DOHH2 (cell line): Measurements from ENCODE around the gene ZNF804B.
A peak's percentile ranks its signal among the peaks of the same experiment; 100 is the strongest.

Experiments
- H3F3A ChIP-seq: fragments of 200-600 bp; sonication (generic), shearing (Covaris generic); 2 replicates; pipeline ENCODE4 v1.6.0; 2016; ENCODE audit warnings: antibody characterized with exemption, mild to moderate bottlenecking; ENCODE audit not compliant: control insufficient read depth, insufficient read depth
- H3K27ac ChIP-seq: fragments of 200-600 bp; sonication (generic); 2 replicates; pipeline ENCODE4 v1.5.1; 2014; ENCODE audit warnings: low read depth, mild to moderate bottlenecking, low read length, moderate library complexity
- H3K27me3 ChIP-seq: fragments of 200-600 bp; sonication (generic); 2 replicates; pipeline ENCODE4 v1.6.1; 2014; ENCODE audit warnings: mild to moderate bottlenecking, low read length, mixed read lengths; ENCODE audit not compliant: control insufficient read depth
- H3K36me3 ChIP-seq: fragments of 200-600 bp; sonication (generic); 2 replicates; pipeline ENCODE4 v1.6.1; 2014; ENCODE audit warnings: mild to moderate bottlenecking, low read length, moderate library complexity, mixed read lengths; ENCODE audit not compliant: control insufficient read depth
- H3K4me1 ChIP-seq: fragments of 200-600 bp; sonication (generic); 2 replicates; pipeline ENCODE4 v1.6.1; 2014; ENCODE audit warnings: mild to moderate bottlenecking, low read length, mixed read lengths; ENCODE audit not compliant: control insufficient read depth
- H3K4me2 ChIP-seq: fragments of 200-600 bp; sonication (generic); 2 replicates; pipeline ENCODE4 v1.6.0; 2014; ENCODE audit warnings: mild to moderate bottlenecking, low read length, moderate library complexity
- H3K4me3 ChIP-seq: fragments of 200-600 bp; sonication (generic); 2 replicates; pipeline ENCODE4 v1.5.1; 2014; ENCODE audit warnings: mild to moderate bottlenecking, low read length, mixed read lengths
- H3K79me2 ChIP-seq: fragments of 200-600 bp; sonication (generic); 2 replicates; pipeline ENCODE4 v1.6.1; 2014; ENCODE audit warnings: mild to moderate bottlenecking, low read length, mixed read lengths; ENCODE audit not compliant: control insufficient read depth
- H3K9me2 ChIP-seq: fragments of 200-600 bp; sonication (generic); replicated peaks from 2 replicates; pipeline ENCODE4 v1.6.1; 2014; ENCODE audit warnings: mild to moderate bottlenecking, low read length, mixed read lengths; ENCODE audit not compliant: control insufficient read depth
- H3K9me3 ChIP-seq: fragments of 200-600 bp; sonication (generic); 2 replicates; pipeline ENCODE4 v1.6.1; 2014; ENCODE audit warnings: antibody characterized with exemption, low read length, mixed read lengths; ENCODE audit not compliant: control insufficient read depth, insufficient read depth
- H4K20me1 ChIP-seq: fragments of 200-600 bp; sonication (generic); 2 replicates; pipeline ENCODE4 v1.6.0; 2014; ENCODE audit warnings: low read depth, mild to moderate bottlenecking, antibody characterized with exemption, low read length, moderate library complexity; ENCODE audit not compliant: control insufficient read depth, insufficient read depth
- EZH2phosphoT487 ChIP-seq: fragments of 200-600 bp; sonication (generic); IDR thresholded peaks from 2 replicates; pipeline ENCODE4 v1.6.1; 2017; ENCODE audit warnings: borderline replicate concordance, mild to moderate bottlenecking, antibody characterized with exemption, low read length, moderate library complexity, mixed read lengths
- TF ChIP-seq, protein P1 (sequence below): fragments of 200-600 bp; sonication (generic); IDR thresholded peaks from one replicate; pipeline ENCODE4 v1.5.1; 2014; ENCODE audit warnings: antibody characterized with exemption, mild to moderate bottlenecking, low read depth, low read length; ENCODE audit not compliant: poor library complexity, severe bottlenecking

The ZNF804B gene

DNA sequence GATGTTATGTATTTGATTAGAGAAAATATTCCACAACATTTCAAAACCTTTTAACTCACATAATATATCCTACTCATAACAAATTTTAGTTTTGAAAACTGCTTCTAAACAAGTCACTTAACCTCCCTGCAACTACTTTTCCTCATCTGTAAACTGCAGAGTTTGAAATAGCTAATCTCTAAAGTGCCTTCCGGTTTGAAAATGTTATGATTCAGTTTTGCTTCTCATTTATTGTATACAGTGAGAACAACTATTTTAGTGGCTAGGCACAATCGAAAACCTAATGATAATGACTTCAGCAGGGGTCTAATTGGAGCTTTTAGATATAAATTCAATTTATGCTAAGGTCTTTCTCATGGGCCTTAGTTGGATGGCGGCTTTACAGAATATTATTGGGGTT lies 66.7 kb downstream of the ZNF804B start:
- Histone ChIP-seq H3K79me2 (no peaks in the 10 kb centered on the region), H3K4me3 (no peak overlapping the region), H4K20me1 (no peaks in the 10 kb centered on the region), H3K27ac (no peak overlapping the region), H3K4me1 (no peaks in the 10 kb centered on the region), H3K4me2 (no peak overlapping the region), H3K36me3 (no peaks in the 10 kb centered on the region), H3K27me3 (no peaks in the 10 kb centered on the region), H3F3A (no peaks in the 10 kb centered on the region), H3K9me3 (no peaks in the 10 kb centered on the region), H3K9me2 (no peaks in the 10 kb centered on the region)
- TF ChIP-seq EZH2phosphoT487 = no peak
- TF ChIP-seq, protein P1, sequence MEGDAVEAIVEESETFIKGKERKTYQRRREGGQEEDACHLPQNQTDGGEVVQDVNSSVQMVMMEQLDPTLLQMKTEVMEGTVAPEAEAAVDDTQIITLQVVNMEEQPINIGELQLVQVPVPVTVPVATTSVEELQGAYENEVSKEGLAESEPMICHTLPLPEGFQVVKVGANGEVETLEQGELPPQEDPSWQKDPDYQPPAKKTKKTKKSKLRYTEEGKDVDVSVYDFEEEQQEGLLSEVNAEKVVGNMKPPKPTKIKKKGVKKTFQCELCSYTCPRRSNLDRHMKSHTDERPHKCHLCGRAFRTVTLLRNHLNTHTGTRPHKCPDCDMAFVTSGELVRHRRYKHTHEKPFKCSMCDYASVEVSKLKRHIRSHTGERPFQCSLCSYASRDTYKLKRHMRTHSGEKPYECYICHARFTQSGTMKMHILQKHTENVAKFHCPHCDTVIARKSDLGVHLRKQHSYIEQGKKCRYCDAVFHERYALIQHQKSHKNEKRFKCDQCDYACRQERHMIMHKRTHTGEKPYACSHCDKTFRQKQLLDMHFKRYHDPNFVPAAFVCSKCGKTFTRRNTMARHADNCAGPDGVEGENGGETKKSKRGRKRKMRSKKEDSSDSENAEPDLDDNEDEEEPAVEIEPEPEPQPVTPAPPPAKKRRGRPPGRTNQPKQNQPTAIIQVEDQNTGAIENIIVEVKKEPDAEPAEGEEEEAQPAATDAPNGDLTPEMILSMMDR = no peak

DNA sequence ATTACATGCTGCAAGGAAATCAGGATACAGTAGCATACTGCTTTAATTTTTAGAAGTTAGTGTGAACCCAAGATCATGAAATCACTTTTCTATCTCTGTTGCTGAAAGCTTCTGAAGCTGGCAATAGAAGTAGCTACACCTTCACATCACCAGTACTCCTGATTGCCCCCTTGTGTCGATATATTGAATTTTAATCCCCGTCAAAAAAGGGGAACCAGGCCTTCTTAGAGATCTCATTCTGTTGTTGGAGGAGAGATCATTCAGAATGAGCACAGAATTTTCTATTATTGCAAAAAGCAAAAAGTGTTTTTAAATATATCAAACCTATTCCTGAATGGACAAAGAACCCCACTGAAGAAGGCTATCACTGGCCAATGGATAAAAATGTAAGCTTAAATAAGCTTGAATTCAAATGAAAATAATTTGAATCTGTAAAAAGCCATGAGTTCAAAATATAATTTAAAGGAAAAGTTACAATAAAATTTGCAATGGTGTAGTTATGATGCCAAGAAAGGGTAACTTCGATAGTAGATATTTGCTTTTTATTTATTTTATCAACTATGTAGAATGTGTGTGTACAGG lies 75.7 kb downstream of the ZNF804B start:
- H3F3A ChIP-seq = no peaks in the 10 kb centered on the region
- no peaks in the 10 kb centered on the region for H3K36me3 ChIP-seq
- H3K27me3 ChIP-seq = no peaks in the 10 kb centered on the region
- H3K4me1 ChIP-seq = no peaks in the 10 kb centered on the region
- H3K4me3 ChIP-seq = no peak overlapping the region
- TF ChIP-seq EZH2phosphoT487 = no peak
- TF ChIP-seq, protein P1 = peak; percentile 59
- H4K20me1 ChIP-seq = no peaks in the 10 kb centered on the region
- H3K4me2 ChIP-seq = no peak overlapping the region
- no peaks in the 10 kb centered on the region for H3K9me2 ChIP-seq
- H3K79me2 ChIP-seq = no peaks in the 10 kb centered on the region
- no peak overlapping the region for H3K27ac ChIP-seq
- H3K9me3 ChIP-seq = no peaks in the 10 kb centered on the region

DNA sequence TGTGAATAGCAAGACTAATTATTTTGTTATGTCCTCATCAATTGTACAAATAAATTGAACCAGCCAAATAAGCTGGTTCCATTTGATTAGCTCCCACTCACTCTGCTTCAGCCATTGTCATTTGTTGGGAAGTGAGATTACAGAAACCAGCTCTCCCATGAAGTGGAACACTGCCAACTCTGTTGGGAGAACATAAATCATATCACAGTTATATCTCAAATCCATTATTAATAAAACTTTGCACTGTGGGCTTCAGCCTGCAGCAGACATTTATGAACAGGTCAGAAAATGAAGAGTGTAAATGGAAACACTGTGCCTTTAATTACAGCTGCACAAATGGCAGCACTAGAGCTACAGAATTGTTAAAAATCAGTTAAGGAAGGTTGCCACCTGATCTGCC lies 82.7 kb downstream of the ZNF804B start:
- Histone ChIP-seq H3F3A (no peaks in the 10 kb centered on the region), H3K79me2 (no peaks in the 10 kb centered on the region), H4K20me1 (no peaks in the 10 kb centered on the region), H3K9me2 (no peaks in the 10 kb centered on the region), H3K4me3 (no peak overlapping the region), H3K27me3 (no peaks in the 10 kb centered on the region), H3K4me2 (no peak overlapping the region), H3K4me1 (no peaks in the 10 kb centered on the region), H3K36me3 (no peaks in the 10 kb centered on the region), H3K9me3 (no peaks in the 10 kb centered on the region), H3K27ac (no peak overlapping the region)
- no peak for TF ChIP-seq EZH2phosphoT487
- TF ChIP-seq, protein P1 = no peak

DNA sequence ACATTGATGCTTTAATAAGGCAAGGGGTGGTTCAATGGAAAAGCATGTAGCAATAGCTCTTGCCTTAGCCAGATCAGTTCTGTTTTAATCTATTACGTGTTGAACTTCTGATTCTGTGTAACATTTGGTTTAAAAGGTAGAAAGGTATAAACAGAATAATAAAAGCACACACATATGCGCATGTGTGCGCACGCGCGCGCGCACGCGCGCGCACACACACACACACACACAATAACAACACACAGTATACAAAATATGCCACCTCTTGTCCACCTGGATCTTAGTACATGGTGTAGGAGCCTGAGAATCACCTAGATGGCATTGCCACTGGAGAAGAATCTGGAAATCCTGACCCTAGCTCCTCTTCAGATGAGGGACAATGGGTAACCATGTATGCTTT lies 85.6 kb downstream of the ZNF804B start:
- Histone ChIP-seq H3K9me3 (no peaks in the 10 kb centered on the region), H3K4me1 (no peaks in the 10 kb centered on the region), H3K36me3 (no peaks in the 10 kb centered on the region), H3K4me3 (no peak overlapping the region), H3K79me2 (no peaks in the 10 kb centered on the region), H3F3A (no peaks in the 10 kb centered on the region), H4K20me1 (no peaks in the 10 kb centered on the region), H3K27ac (no peak overlapping the region), H3K4me2 (no peak overlapping the region), H3K27me3 (no peaks in the 10 kb centered on the region), H3K9me2 (no peaks in the 10 kb centered on the region)
- TF ChIP-seq, protein P1 = no peak
- TF ChIP-seq EZH2phosphoT487 = no peak
